Body of pancreas (tissue), 4 donors: ENCODE data around the gene SORL1.

ENCODE experiments used
- POLR2A ChIP-seq, 3 donors: fragments of 450-650 bp; IDR thresholded peaks; one replicate each; pipeline ENCODE4 v1.6.1; 2016; ENCODE audit warnings: antibody characterized with exemption in 3 of 3, mild to moderate bottlenecking in 2 of 3
- TF ChIP-seq, protein P1 (sequence below), 7 experiments: fragments of 450-650 bp in 4 of 7; fragments of 200-600 bp in 3 of 7; sonication (generic) in 3 of 7; IDR thresholded peaks; one replicate each; pipeline ENCODE4 v1.5.1; 2016 to 2019; ENCODE audit warnings: antibody characterized with exemption in 7 of 7

- TF ChIP-seq POLR2A (IDR thresholded peaks at IDR 0.05) = no peak
- TF ChIP-seq, protein P1, sequence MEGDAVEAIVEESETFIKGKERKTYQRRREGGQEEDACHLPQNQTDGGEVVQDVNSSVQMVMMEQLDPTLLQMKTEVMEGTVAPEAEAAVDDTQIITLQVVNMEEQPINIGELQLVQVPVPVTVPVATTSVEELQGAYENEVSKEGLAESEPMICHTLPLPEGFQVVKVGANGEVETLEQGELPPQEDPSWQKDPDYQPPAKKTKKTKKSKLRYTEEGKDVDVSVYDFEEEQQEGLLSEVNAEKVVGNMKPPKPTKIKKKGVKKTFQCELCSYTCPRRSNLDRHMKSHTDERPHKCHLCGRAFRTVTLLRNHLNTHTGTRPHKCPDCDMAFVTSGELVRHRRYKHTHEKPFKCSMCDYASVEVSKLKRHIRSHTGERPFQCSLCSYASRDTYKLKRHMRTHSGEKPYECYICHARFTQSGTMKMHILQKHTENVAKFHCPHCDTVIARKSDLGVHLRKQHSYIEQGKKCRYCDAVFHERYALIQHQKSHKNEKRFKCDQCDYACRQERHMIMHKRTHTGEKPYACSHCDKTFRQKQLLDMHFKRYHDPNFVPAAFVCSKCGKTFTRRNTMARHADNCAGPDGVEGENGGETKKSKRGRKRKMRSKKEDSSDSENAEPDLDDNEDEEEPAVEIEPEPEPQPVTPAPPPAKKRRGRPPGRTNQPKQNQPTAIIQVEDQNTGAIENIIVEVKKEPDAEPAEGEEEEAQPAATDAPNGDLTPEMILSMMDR (IDR thresholded peaks at IDR 0.05) = no peak
Observed at GRCh38 chr11:121418625-121419114, 33.4 kb upstream of the SORL1 start.
